Measurements from ENCODE around the gene KIAA1755.

DNA sequence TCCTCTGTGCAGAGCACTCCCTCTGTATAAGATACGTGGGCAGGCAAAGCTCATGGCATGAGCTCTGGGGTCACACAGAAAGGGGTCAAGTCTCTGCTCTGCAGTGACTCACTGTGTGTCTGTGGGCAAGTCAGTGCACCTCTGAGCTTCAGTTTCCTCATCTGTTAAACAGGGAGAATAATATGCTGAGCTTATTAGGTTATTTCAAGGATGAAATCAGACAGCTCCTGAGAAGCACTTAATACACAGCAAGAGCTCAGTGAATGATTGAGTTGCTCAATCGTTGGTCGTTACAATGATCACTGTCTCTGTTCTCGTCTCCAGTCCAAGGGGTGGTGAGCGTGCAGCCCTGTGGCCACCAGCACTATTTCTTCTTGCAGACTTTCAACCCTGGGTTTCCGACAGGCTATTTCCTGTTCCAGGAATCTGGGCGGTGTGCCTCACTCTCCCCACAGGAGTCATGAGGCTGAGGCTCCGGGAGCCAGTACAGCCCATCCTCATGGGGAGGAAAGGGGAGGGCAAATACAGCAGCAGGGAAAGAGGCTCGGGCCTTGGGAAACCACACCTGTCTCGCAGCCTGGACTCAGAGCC lies 28.9 kb downstream of the KIAA1755 start:
- TF ChIP-seq, protein P1, sequence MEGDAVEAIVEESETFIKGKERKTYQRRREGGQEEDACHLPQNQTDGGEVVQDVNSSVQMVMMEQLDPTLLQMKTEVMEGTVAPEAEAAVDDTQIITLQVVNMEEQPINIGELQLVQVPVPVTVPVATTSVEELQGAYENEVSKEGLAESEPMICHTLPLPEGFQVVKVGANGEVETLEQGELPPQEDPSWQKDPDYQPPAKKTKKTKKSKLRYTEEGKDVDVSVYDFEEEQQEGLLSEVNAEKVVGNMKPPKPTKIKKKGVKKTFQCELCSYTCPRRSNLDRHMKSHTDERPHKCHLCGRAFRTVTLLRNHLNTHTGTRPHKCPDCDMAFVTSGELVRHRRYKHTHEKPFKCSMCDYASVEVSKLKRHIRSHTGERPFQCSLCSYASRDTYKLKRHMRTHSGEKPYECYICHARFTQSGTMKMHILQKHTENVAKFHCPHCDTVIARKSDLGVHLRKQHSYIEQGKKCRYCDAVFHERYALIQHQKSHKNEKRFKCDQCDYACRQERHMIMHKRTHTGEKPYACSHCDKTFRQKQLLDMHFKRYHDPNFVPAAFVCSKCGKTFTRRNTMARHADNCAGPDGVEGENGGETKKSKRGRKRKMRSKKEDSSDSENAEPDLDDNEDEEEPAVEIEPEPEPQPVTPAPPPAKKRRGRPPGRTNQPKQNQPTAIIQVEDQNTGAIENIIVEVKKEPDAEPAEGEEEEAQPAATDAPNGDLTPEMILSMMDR (IDR thresholded peaks at IDR 0.05; ENCODE audit: low read depth, low read length) = no peak
- TF ChIP-seq MYC (IDR thresholded peaks at IDR 0.05; ENCODE audit: low read depth, low read length) = no peak
- no peak for TF ChIP-seq POLR2A (IDR thresholded peaks at IDR 0.05; ENCODE audit: extremely low read depth, insufficient read length)
- TF ChIP-seq, protein P2, sequence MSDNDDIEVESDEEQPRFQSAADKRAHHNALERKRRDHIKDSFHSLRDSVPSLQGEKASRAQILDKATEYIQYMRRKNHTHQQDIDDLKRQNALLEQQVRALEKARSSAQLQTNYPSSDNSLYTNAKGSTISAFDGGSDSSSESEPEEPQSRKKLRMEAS (IDR thresholded peaks at IDR 0.05; ENCODE audit: low read depth, low read length) = no peak
